Measurements from ENCODE around the gene CCDC40.

The CCDC40 gene

DNA sequence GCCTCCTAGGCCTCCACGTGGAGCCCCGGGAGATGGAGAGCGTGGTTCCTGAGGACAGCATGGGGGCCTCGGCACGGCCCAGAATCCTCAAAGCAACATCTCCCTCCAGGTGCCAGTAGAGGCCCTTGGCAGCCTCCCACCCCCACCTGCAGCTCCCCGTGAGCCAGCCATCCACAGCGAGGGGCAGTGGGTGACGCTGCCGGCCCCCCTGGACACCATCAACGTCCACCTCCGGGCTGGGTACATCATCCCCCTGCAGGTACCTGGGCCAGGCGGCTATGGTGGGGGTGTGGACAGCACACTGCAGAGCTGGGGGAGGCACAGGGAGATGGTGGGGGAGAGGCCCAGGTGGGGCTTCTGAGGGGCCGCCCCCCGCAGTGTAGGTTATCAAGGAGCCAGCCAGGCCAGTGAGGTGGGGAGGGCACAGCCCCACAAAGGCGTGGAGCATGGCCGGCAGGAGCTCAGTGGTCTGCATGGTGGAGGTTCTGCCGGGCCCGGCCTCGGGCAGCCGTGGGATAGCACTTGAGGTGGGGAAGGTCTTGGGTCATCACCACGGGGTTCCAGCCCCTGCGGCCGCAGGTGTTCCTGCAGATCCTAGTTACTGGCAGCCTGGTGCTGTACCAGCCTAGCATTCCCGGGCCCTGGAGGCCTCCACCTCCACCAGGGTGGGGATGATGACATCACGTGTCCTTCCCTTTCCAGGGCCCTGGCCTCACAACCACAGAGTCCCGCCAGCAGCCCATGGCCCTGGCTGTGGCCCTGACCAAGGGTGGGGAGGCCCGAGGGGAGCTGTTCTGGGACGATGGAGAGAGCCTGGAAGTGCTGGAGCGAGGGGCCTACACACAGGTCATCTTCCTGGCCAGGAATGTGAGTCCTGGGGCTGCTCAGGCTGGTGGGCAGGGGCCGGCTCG lies 81.3 kb downstream of the CCDC40 start:
- DNase-seq = no peak
- Mint-ChIP-seq H3K9me3 (peaks cover 26% of the 10 kb centered on the region), H3K36me3 (ENCODE audit: low read depth) (peaks cover 31% of the 10 kb centered on the region), H3K4me1 (peaks cover 5% of the 10 kb centered on the region), H3K4me3 (no peak overlapping the region), H3K27me3 (ENCODE audit: low read depth, poor library complexity) (no peaks in the 10 kb centered on the region), H3K27ac (no peak overlapping the region)
- no peak for TF ChIP-seq CTCF (IDR thresholded peaks at IDR 0.05)

DNA sequence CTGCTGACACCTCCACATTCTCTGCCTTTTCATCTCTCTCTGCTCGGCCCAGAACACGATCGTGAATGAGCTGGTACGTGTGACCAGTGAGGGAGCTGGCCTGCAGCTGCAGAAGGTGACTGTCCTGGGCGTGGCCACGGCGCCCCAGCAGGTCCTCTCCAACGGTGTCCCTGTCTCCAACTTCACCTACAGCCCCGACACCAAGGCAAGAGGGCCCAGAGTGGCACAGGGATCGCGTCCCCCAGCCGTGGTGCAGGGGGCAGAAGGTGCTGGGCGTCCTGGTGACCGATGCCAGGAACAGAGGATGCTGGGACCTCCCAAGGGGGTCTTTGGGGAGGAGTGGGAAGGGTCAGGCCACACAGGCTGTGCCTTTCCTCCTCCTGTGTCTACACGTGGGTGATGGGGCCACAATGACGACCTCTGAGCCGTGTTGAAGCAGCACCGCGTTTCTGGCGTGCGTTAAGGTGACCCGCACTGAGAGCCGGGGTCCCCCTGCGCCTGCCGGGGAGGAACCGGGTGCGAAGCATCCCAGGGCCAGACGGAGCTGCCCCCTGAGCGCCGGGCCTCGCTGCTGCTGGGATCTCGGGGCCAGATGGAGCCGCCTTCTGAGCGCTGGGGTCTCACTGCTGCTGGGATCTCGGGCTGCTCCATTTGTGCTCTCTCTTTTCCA lies 82.3 kb downstream of the CCDC40 start:
- Mint-ChIP-seq H3K27ac (no peak overlapping the region), H3K4me1 (peaks cover 5% of the 10 kb centered on the region), H3K36me3 (ENCODE audit: low read depth) (peaks cover 30% of the 10 kb centered on the region), H3K27me3 (ENCODE audit: low read depth, poor library complexity) (no peaks in the 10 kb centered on the region), H3K9me3 (peaks cover 25% of the 10 kb centered on the region), H3K4me3 (no peak overlapping the region)
- no peak for TF ChIP-seq CTCF (IDR thresholded peaks at IDR 0.05)
- DNase-seq = no peak

DNA sequence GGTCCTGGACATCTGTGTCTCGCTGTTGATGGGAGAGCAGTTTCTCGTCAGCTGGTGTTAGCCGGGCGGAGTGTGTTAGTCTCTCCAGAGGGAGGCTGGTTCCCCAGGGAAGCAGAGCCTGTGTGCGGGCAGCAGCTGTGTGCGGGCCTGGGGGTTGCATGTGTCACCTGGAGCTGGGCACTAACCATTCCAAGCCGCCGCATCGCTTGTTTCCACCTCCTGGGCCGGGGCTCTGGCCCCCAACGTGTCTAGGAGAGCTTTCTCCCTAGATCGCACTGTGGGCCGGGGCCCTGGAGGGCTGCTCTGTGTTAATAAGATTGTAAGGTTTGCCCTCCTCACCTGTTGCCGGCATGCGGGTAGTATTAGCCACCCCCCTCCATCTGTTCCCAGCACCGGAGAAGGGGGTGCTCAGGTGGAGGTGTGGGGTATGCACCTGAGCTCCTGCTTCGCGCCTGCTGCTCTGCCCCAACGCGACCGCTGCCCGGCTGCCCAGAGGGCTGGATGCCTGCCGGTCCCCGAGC lies 82.9 kb downstream of the CCDC40 start:
- no peak for TF ChIP-seq CTCF (IDR thresholded peaks at IDR 0.05)
- peaks cover 19% of the 10 kb centered on the region for H3K9me3 Mint-ChIP-seq
- no peak overlapping the region for H3K27ac Mint-ChIP-seq
- H3K4me1 Mint-ChIP-seq = peaks cover 10% of the 10 kb centered on the region
- DNase-seq = no peak
- H3K36me3 Mint-ChIP-seq (ENCODE audit: low read depth) = peaks cover 24% of the 10 kb centered on the region
- H3K27me3 Mint-ChIP-seq (ENCODE audit: low read depth, poor library complexity) = peaks cover under 1% of the 10 kb centered on the region
- no peak overlapping the region for H3K4me3 Mint-ChIP-seq

GRCh38 chr17:80119839-80120238 lies 83.4 kb downstream of the CCDC40 start:
- peak overlapping the region; percentile 42 for H3K27ac Mint-ChIP-seq
- DNase-seq = no peak
- H3K36me3 Mint-ChIP-seq (ENCODE audit: low read depth) = peaks cover 19% of the 10 kb centered on the region
- no peak overlapping the region for H3K4me3 Mint-ChIP-seq
- peaks cover 14% of the 10 kb centered on the region for H3K9me3 Mint-ChIP-seq
- TF ChIP-seq CTCF (IDR thresholded peaks at IDR 0.05) = no peak
- peaks cover 14% of the 10 kb centered on the region for H3K4me1 Mint-ChIP-seq
- peaks cover 4% of the 10 kb centered on the region for H3K27me3 Mint-ChIP-seq (ENCODE audit: low read depth, poor library complexity)

- no peak for DNase-seq
- H3K4me3 Mint-ChIP-seq = no peak overlapping the region
- TF ChIP-seq CTCF (IDR thresholded peaks at IDR 0.05) = no peak
- H3K27ac Mint-ChIP-seq = peak overlapping the region; percentile 31
- H3K36me3 Mint-ChIP-seq (ENCODE audit: low read depth) = no peaks in the 10 kb centered on the region
- H3K27me3 Mint-ChIP-seq (ENCODE audit: low read depth, poor library complexity) = peaks cover 6% of the 10 kb centered on the region
- H3K9me3 Mint-ChIP-seq = no peaks in the 10 kb centered on the region
- peaks cover 16% of the 10 kb centered on the region for H3K4me1 Mint-ChIP-seq
Observed at GRCh38 chr17:80122026-80122575, 85.7 kb downstream of the CCDC40 start.
